Measurements from ENCODE around the gene COLEC11.

Gene COLEC11

DNA sequence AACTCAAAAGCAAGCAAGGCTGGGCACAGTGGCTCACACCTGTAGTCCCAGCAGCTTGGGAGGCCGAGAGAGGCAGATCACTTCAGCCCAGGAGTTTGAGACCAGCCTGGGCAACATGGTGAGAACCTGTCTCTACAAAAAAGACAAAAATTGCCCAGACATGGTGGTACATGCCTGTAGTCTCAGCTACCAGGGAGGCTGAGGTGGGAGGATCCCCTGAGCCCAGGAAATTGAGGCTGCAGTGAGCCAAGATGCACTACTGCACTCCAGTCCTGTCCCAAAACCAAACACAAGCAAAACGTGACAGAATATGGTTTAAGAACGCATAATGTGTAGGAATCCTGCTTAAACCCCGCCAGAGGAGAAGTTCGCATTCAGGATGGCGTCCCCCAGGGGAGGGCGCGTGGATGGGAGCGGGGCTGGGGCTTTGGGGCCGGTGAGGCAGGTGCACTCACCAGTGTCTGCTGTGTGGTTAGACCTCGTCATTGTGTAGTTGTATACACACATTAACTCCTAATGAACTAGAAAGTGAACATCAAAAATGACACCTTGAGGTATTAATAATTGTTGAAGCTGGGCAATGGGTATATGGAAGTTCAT lies 5.4 kb downstream of the COLEC11 start:
- TF ChIP-seq, protein P1, sequence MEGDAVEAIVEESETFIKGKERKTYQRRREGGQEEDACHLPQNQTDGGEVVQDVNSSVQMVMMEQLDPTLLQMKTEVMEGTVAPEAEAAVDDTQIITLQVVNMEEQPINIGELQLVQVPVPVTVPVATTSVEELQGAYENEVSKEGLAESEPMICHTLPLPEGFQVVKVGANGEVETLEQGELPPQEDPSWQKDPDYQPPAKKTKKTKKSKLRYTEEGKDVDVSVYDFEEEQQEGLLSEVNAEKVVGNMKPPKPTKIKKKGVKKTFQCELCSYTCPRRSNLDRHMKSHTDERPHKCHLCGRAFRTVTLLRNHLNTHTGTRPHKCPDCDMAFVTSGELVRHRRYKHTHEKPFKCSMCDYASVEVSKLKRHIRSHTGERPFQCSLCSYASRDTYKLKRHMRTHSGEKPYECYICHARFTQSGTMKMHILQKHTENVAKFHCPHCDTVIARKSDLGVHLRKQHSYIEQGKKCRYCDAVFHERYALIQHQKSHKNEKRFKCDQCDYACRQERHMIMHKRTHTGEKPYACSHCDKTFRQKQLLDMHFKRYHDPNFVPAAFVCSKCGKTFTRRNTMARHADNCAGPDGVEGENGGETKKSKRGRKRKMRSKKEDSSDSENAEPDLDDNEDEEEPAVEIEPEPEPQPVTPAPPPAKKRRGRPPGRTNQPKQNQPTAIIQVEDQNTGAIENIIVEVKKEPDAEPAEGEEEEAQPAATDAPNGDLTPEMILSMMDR (conservative IDR thresholded peaks at IDR 0.05; ENCODE audit: low read depth, low read length), result no peak
- Histone ChIP-seq H3K9ac (no peak overlapping the region), H3K27me3 (ENCODE audit: insufficient read depth, low read depth) (no peaks in the 10 kb centered on the region), H3K79me2 (ENCODE audit: insufficient read depth, low read depth) (no peaks in the 10 kb centered on the region), H3K36me3 (ENCODE audit: insufficient read depth) (no peaks in the 10 kb centered on the region), H2AFZ (ENCODE audit: low read depth) (no peak overlapping the region), H3K27ac (no peak overlapping the region), H3K4me1 (ENCODE audit: low read depth, poor library complexity, severe bottlenecking) (peaks cover 8% of the 10 kb centered on the region), H4K20me1 (ENCODE audit: insufficient read depth) (no peaks in the 10 kb centered on the region), H3K4me3 (IDR thresholded peaks at IDR 0.05; ENCODE audit: insufficient read depth, low read depth, low read length) (no peak overlapping the region), H3K4me2 (no peak overlapping the region)

DNA sequence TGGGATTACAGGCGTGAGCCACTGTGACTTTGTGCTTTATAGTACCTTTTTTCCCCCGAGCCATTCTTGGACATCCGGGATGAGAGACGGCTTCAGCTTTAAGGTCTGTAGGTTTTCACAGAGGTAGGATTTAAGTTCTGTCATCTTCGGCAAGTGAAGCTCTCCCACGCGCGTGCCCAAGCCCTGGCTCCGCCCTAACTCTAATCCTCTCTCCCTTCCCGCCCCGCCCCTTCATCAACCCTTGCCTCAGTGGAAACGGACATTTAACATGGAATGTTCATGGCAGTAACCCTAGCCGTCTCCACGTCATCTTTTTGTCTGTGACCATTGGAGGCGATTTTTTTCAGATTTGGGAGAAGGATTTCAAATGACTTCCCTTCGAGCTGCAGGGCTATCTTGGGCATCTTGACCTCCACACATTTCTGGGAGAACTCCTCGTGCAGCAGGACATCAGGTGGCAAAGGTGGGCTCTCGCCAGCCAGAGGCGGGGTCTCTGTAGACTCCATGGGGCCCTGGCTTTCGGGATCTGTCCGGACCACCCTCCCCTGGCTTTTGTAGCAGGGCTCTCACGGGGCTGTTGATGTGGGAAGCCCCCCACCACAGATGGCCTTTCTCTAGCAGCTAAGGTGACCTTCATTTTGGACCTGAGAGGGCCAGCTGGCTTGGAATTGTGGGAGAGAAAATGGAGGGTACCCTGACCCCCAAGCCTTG lies 6.8 kb downstream of the COLEC11 start:
- Histone ChIP-seq H2AFZ (ENCODE audit: low read depth) (no peak overlapping the region), H3K36me3 (ENCODE audit: insufficient read depth) (no peaks in the 10 kb centered on the region), H3K4me1 (ENCODE audit: low read depth, poor library complexity, severe bottlenecking) (peaks cover 8% of the 10 kb centered on the region), H3K27me3 (ENCODE audit: insufficient read depth, low read depth) (no peaks in the 10 kb centered on the region), H3K79me2 (ENCODE audit: insufficient read depth, low read depth) (no peaks in the 10 kb centered on the region), H3K27ac (no peak overlapping the region), H4K20me1 (ENCODE audit: insufficient read depth) (no peaks in the 10 kb centered on the region), H3K4me2 (no peak overlapping the region), H3K4me3 (IDR thresholded peaks at IDR 0.05; ENCODE audit: insufficient read depth, low read depth, low read length) (no peak overlapping the region), H3K9ac (no peak overlapping the region)
- TF ChIP-seq, protein P1 (conservative IDR thresholded peaks at IDR 0.05; ENCODE audit: low read depth, low read length), result no peak

DNA sequence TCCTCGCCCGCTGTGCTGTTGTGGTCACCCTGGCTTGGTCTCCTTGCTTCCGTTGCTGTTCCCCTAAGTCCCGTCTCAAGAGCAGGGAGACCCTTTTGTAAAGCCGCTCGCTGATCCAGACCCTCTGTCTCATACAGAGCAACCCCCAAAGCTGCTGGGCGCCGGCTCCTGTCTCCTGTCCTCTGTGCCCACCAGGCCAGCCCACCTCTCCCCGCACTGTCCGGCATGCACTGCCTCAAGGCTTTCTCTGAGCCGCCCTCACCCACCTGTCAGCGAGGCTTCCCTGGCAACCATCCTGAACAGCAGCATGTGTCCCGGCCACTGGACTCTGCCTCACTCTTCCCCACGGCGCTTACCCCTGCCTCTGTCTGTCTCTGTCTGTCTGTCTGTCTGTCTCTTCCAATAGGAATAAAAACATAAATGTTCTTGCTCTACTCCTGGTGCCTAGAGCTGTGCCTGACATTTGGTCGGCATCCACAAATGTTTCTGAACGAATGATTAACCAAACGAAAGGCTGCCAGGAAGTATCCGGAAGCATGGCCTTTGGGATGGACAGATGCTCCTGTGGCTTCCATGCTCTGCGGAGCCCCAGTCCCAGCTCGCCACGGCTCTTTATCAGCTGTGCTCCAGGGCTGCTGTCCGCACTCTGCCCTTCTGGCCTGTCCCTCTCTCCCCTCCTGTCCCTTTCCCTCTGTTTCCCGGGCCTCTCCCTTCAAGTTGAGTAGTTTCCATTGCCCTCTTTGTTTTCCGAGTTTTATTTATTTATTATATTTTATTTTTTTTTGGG lies 7.8 kb downstream of the COLEC11 start:
- H4K20me1 ChIP-seq (ENCODE audit: insufficient read depth), result no peaks in the 10 kb centered on the region
- H3K79me2 ChIP-seq (ENCODE audit: insufficient read depth, low read depth), result no peaks in the 10 kb centered on the region
- peaks cover 8% of the 10 kb centered on the region for H3K4me1 ChIP-seq (ENCODE audit: low read depth, poor library complexity, severe bottlenecking)
- H3K4me2 ChIP-seq, result no peak overlapping the region
- no peak overlapping the region for H2AFZ ChIP-seq (ENCODE audit: low read depth)
- no peak overlapping the region for H3K27ac ChIP-seq
- no peak overlapping the region for H3K9ac ChIP-seq
- no peaks in the 10 kb centered on the region for H3K36me3 ChIP-seq (ENCODE audit: insufficient read depth)
- H3K27me3 ChIP-seq (ENCODE audit: insufficient read depth, low read depth), result no peaks in the 10 kb centered on the region
- H3K4me3 ChIP-seq (IDR thresholded peaks at IDR 0.05; ENCODE audit: insufficient read depth, low read depth, low read length), result no peak overlapping the region
- TF ChIP-seq, protein P1 (conservative IDR thresholded peaks at IDR 0.05; ENCODE audit: low read depth, low read length), result no peak

DNA sequence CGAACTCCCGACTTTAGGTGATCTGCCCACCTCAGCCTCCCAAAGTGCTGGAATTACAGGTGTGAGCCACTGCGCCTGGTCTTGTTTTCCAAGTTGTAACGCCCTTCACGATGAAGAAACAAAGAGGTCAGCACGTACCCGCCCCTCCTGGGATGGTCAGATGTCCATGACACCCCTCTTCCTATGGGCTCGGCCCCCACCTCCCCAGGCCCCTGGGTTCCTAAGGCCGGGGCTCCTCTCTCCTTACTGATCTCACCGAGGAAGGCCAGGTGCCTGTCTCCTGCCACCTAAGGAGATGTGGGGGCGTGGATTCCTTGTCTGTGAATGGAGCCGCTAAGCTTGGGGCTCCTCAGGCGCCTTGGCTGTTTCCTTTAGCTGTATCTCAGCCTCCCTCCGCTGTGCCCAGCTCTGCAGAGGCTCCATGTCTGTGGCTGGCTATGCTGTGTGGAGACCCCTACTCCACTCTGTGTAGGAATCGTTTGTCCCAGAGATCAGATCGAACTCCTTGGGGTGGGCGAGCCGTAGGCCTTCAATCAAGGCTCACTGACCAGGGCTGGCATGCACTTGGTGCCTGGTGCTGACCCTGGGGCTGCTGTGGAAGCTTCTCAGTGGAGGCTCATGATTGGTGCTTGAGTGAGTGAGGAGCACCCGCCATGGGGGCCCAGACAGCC lies 8.8 kb downstream of the COLEC11 start:
- Histone ChIP-seq H3K9ac (no peak overlapping the region), H4K20me1 (ENCODE audit: insufficient read depth) (no peaks in the 10 kb centered on the region), H2AFZ (ENCODE audit: low read depth) (no peak overlapping the region)

More for the DNA sequence above, 8.8 kb downstream of the COLEC11 start:
- H3K79me2 ChIP-seq (ENCODE audit: insufficient read depth, low read depth), result no peaks in the 10 kb centered on the region
- H3K4me2 ChIP-seq, result no peak overlapping the region
- no peak overlapping the region for H3K4me3 ChIP-seq (IDR thresholded peaks at IDR 0.05; ENCODE audit: insufficient read depth, low read depth, low read length)
- H3K4me1 ChIP-seq (ENCODE audit: low read depth, poor library complexity, severe bottlenecking), result peaks cover 8% of the 10 kb centered on the region
- no peak overlapping the region for H3K27ac ChIP-seq
- TF ChIP-seq, protein P1 (conservative IDR thresholded peaks at IDR 0.05; ENCODE audit: low read depth, low read length), result no peak
- no peaks in the 10 kb centered on the region for H3K36me3 ChIP-seq (ENCODE audit: insufficient read depth)
- H3K27me3 ChIP-seq (ENCODE audit: insufficient read depth, low read depth), result no peaks in the 10 kb centered on the region

Data from KMS-11 (cell line).